PFSK-1 (cell line): ENCODE results near the gene HRC.

Experiments
- POLR2AphosphoS5 ChIP-seq: IDR thresholded peaks from 2 replicates; pipeline ENCODE4 v1.6.1; 2012; ENCODE audit warnings: low read depth, mild to moderate bottlenecking, control low read depth, low read length, moderate library complexity
- REST ChIP-seq, 2 experiments: IDR thresholded peaks; 2 replicates each; pipeline versions ENCODE4 v1.6.1 to v1.8.0; 2011 to 2012; ENCODE audit warnings: low read depth in 2 of 2, low read length in 2 of 2, control low read depth in 1 of 2, inconsistent platforms in 1 of 2, mild to moderate bottlenecking in 1 of 2, moderate library complexity in 1 of 2; ENCODE audit not compliant: insufficient read depth in 1 of 2

The HRC gene

GRCh38 chr19:49102303-49102702 is 52.9 kb downstream of the HRC start:
- TF ChIP-seq REST (IDR thresholded peaks at IDR 0.05; ENCODE audit: insufficient read depth in 1 of 2, low read depth in 2 of 2, low read length in 2 of 2) (no peak), POLR2AphosphoS5 (no peak)
